ENCODE data around the gene RAB3IL1.
"Not testable (repeated sequence)": the region's sequence is repeated elsewhere in the genome, so short reads cannot be mapped to it uniquely, and the experiment has no call there.

Gene RAB3IL1

DNA sequence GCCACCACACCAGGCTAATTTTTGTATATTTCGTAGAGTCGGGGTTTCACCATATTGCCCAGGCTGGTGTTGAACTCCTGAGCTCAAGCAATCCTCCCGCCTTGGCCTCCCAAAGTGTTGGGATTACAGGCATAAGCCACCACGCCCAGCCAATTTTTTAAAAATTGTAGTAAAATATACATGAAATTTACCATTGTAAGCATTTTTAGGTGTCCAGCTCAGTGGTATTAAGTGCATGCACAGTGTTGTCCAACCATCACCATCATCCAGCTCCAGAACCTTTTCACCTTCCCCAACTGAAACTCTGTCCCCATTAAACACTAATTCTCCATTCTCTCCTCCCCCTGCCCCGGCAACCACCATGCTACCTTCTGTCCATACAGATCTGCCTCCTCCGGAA is 34.5 kb downstream of the RAB3IL1 start:
- DNase-seq: no peak

- DNase-seq: not testable (repeated sequence)
Observed at GRCh38 chr11:61882267-61882666, 35.1 kb downstream of the RAB3IL1 start.

DNA sequence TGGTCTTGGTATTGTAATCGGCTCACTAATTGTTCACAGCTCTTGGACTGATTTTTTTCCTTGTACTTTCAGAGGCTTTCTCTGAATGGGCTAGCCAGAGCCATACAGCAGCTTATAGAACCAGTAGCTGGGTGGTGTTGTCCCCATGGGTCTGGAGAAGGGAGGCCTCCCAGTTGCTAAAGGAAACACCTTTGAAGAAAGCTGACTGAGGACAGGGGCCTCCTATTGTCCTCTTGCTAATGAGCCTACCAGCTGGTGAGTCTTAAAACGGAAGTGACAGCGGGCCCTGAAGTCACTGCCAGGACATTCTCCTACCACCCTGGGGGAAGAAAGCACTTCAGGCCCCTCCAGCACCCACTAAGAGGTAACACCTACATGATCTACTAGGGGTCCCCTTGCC is 36.0 kb downstream of the RAB3IL1 start:
- no peak for DNase-seq

DNA sequence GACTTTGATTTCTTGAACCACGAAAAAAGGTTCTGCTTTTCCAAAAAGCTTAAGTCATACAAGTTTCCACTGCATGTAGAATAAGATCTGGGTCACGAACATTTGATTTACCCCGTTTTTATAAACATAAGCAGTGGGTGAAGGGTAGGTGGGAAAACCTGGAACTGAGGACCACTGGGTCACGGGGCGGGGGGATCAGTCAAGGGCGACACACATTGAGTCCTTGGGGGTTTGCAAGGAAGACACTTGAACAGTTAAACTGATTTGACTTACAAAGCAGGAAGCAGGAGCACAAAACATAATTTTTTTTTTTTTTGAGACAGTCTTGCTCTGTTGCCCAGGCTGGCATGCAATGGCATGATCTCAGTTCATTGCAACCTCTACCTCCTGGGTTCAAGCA is 36.9 kb downstream of the RAB3IL1 start:
- no peak for DNase-seq

DNA sequence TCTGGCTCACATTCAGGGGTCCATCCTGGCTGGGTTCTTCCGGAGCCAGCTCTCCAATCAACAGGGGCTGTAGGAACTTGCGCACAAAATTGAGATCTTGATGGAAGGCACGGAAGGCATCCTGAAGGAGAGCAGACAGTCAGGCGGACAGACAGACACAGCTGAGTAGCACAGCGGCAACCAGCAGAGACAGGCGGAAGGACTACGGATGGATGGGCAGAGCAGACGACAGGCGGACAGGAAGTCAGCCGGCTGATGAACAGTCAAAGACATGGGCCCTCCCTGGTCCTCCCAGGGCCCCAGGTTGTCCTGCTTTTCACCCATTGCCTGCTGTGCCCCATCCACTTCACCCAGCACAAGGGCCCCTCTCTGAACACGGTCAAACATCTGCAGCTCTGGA is 37.3 kb downstream of the RAB3IL1 start:
- no peak for DNase-seq

- no peak for DNase-seq
Observed at GRCh38 chr11:61879152-61879551, 38.2 kb downstream of the RAB3IL1 start.

- no peak for DNase-seq
Observed at GRCh38 chr11:61875698-61876097, 41.7 kb downstream of the RAB3IL1 start.

DNA sequence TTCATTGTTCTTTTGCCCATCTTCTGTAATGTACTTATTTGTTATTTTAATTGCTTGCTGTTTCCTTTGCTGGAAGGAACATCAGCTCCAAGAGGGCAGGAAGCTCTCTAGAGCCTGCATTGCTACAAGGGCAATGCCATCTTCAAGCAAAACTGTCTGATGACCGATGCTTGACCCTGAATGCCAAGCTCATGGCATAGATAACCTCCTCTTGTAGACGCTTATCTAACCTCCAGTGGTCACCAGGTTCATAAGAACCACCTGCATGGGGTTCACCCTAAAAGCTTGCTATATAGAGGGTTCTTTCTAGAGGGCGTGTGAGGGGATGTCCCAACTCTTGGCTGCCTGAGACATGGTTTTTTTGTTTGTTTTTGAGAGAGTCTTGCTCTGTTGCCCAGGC is 42.5 kb downstream of the RAB3IL1 start:
- no peak for DNase-seq

DNA sequence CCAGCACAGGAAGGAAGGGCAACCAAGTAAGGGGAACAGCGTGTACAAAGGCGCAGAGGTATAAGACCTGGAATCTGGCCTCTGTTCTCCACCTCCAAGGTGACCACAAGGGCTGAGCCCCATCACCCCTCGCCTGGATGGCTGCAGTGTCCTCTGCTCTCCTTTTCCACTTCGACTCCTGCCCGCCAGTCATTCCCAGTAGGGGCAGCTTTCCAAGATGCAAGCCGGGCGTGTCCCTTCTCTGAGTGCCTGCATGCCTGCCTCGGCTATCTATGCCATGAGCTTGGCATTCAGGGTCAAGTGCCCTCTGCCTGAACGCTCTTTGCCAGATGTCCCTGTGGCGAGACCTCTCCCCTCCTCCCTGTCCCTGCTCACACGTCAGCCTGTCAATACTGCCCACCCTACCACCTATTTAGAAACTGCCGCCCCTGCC is 43.0 kb downstream of the RAB3IL1 start:
- no peak for DNase-seq

GRCh38 chr11:61873588-61874376 is 43.6 kb downstream of the RAB3IL1 start:
- DNase-seq: no peak

GRCh38 chr11:61872935-61873565 is 44.3 kb downstream of the RAB3IL1 start:
- no peak for DNase-seq

- peak; percentile 50 for DNase-seq
Observed at GRCh38 chr11:61871158-61871597, 46.2 kb downstream of the RAB3IL1 start.

DNA sequence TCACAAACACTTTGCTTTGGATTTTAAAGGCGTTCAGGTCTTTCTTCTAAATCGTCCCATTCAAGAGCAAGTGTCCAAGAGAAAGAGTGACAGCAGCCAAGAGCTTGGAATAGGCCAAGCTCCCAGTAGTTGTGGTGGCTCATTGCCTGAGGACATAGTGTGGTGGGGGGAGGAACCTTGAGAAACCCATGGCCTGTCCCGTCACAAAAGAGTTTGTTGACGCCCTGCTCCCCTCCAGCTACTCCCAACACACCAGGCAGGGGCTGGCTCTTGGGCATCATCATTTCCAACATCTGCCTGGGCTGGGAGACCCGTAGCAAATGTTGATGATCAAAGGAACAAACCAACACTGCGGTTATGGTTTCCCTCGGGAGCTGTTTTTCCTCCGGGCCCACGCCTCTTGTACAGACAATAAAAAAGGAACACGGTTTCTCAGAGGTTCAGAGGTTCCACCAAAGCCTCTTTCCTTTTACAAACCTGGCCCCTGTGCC is 46.8 kb downstream of the RAB3IL1 start:
- DNase-seq: no peak

DNA sequence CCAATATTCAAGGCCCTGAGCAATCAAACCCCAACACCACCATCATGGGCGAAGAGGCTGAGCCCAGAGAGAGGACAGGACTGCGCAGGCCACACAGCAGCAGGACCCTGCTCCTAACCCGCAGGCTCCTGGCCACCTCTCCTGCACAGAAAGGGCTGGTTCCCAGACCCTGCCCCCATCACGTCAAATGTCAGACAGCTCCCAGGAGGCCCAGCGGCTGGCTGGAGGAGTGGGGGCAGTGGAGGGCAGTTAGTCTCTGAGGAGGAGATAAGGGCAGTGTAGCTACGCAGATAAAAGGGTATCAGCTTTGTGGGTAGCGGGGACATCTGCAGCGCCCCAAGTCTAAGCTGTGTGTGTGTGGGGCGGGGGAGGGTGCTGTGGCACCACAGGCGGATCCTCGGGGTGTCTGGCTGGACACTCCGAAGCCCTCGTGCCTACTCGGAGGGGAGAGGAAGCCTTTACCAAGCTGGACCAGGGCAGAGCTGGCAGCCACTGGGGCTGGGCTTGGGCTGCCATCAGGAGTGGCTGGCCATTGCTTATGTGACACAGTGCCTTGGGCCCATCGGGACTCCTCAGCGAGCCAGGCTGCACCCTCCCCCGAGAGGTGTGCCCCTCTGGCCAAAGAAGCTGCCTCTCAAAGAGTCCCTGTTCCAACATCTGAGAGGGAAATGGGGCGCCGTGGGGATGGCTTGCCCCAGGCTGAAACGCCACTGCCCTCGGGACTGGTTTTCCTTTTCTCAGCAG is 47.5 kb downstream of the RAB3IL1 start:
- no peak for DNase-seq

GRCh38 chr11:61869429-61869707 is 48.0 kb downstream of the RAB3IL1 start:
- DNase-seq: no peak

DNA sequence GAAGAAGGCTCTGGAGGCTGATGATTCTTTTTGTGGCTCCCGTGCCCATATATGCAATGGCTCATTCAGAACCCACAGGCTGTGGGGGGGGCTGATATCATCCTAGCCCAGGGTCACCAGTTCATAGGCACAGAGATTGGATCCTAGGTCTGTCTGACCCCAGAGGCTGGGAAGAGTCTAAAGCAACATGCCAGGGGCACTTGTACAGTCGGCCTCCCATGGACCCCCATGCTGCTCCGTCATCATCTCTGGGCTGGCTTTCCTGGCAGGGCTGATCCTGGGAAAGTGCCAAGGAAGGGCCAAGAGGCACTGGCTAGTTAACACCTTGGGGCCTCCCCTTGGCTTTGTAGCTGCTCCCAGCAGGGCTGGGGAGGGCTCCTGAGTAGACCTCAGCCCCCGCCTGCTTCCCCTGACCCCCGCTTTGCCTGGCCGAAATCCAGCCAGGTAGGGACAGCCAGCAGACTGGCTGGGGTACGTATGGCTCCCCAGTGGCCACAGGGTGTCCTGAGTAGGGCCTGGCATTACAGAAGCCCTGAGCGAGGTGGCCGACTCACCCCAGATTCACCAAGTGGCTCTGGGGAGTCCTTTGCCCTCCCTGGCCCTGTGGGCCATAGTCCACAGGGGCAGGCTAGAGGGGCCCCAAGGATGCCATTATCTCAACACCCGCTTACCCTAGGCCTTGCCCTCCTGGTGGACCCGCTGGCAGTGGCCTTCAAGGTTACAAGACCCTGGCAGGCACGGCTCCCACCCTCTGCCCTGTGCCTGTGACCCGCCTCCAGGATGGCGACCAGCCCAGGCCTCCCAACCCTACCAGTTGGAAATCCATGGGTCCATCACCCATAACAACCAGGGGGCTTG is 48.6 kb downstream of the RAB3IL1 start:
- DNase-seq: no peak

DNA sequence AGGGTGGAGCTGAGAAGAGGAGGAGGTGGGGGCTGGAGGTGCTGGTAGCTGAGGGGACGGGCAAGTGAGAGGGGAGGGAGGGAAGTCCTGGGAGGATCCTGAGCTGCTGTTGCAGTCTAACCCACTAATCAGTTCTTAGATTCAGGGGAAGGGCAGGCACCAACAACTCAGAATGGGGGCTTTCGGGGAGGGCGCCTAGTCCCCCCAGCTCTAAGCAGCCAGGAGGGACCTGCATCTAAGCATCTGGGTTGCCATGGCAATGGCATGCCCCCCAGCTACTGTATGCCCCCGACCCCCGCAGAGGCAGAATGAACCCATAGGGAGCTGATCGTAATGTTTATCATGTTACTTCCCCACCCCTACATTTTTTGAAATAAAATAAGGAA is 50.4 kb downstream of the RAB3IL1 start:
- no peak for DNase-seq

DNA sequence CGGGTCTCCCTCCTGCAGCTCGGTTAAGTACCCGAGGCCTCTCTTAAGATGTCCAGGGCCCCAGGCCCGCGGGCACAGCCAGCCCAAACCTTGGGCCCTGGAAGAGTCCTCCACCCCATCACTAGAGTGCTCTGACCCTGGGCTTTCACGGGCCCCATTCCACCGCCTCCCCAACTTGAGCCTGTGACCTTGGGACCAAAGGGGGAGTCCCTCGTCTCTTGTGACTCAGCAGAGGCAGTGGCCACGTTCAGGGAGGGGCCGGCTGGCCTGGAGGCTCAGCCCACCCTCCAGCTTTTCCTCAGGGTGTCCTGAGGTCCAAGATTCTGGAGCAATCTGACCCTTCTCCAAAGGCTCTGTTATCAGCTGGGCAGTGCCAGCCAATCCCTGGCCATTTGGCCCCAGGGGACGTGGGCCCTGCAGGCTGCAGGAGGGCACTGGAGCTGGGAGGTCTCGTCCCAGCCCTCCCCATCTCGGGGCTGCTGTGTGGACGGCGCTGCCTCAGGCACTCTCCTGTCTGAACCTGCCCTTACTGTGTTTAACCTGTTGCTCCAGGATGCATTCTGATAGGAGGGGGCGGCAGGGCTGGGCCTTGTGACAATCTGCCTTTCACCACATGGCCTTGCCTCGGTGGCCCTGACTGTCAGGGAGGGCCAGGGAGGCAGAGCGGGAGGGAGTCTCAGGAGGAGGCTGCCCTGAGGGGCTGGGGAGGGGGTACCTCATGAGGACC is 51.0 kb downstream of the RAB3IL1 start:
- DNase-seq: no peak

DNA sequence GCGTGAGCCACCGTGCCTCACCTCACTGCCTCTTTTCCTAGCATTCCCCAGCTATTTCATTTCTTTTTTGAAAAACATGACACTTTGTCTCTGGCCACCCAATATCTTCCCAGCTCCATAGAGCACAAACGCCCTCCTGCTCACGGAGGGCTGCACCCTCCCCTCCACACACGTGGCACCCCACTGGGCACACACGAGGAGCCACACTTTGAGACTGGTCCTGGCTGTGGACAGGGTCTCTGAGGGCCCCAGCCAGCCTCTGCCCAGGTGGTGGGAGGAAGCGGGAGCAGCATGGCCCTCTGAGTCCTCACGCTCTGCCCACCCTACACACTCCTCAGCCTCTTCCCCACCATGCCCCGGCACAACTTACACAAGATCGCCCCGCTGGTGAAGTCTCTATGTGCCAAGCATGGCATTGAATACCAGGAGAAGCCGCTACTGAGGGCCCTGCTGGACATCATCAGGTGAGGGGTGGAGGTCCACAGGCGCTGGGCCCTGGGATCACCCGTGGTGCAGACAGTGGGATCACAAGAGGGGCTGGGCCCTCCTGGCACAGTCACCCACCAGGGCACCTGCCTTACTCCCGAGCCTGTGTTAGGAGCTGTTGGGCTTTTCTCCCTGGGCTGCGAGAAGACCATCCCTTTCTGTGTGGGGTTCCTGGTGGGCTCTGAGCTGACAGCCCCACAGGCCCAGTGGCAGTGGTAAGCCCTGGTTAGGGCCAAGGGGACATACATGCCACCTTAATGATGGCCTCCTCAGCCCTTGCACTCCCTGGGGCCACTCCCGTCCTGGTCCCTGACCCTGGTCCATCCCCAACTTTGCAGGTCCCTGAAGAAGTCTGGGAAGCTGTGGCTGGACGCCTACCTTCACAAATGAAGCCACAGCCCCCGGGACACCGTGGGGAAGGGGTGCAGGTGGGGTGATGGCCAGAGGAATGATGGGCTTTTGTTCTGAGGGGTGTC is 52.3 kb downstream of the RAB3IL1 start:
- DNase-seq: no peak

DNA sequence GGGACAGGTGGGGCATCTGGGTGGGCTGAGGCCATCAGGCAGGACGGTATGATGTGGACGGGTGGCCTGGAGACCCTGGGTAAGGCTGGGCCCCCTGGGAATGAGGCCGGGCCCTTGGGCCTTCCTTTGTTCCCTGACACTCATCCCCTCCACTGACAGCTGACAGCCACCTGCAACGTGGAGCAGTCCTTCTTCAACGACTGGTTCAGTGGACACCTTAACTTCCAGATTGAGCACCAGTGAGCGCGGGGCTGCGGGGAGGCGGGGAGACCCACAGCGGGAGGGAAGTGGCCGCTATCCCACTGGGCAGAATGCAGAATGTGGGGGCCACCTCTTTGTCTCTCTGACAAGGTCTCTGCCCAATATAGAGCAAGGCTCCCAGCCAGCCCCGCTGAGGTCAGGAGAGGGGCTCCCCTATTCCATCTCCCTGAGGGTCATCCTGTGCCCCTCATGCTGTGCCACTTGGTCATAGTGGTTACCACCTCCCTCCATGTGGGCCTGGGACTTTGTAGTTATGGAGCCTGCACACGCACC is 53.8 kb downstream of the RAB3IL1 start:
- DNase-seq: no peak
